K562 (cell line): ENCODE measurements around the gene GPR157.

ENCODE experiments used
- EZH2 ChIP-seq: IDR thresholded peaks from 2 replicates; pipeline ENCODE4 v1.6.1; 2012; ENCODE audit warnings: low read depth, mild to moderate bottlenecking, inconsistent platforms, low read length, borderline replicate concordance
- FOS ChIP-seq: IDR thresholded peaks from 3 replicates; pipeline ENCODE4 v1.6.1; 2011; ENCODE audit not compliant: insufficient read length; ENCODE audit errors: extremely low read depth
- FOXK1 ChIP-seq: sonication (generic); formaldehyde crosslinking; IDR thresholded peaks from 2 replicates; pipeline ENCODE4 v1.8.0; 2022; ENCODE audit warnings: missing genetic modification reagents, mild to moderate bottlenecking, borderline replicate concordance
- MCM7 ChIP-seq, 2 experiments: fragments of 450-650 bp; IDR thresholded peaks; 2 replicates each; pipeline ENCODE4 v1.6.1; 2016 to 2018
- MTF1 ChIP-seq: fragments of 250-450 bp; sonication (Bioruptor Pico); IDR thresholded peaks from 2 replicates; pipeline ENCODE4 v1.9.0; 2021; ENCODE audit warnings: moderate library complexity, mild to moderate bottlenecking, inconsistent platforms, borderline replicate concordance
- POLR2A ChIP-seq: fragments of 450-650 bp; conservative IDR thresholded peaks from 2 replicates; pipeline ENCODE4 v1.6.1; 2016
- POLR2AphosphoS5 ChIP-seq: IDR thresholded peaks from 2 replicates; pipeline ENCODE4 v1.6.1; 2011; ENCODE audit warnings: mild to moderate bottlenecking, low read depth, low read length, moderate library complexity; ENCODE audit not compliant: control insufficient read depth, insufficient read depth
- SIX5 ChIP-seq, 2 experiments: IDR thresholded peaks; 2 replicates each; pipeline ENCODE4 v1.6.1; 2011; ENCODE audit warnings: low read length in 2 of 2, borderline replicate concordance in 1 of 2, low read depth in 1 of 2, mild to moderate bottlenecking in 1 of 2, moderate library complexity in 1 of 2; ENCODE audit not compliant: insufficient read depth in 1 of 2
- TRIM24 ChIP-seq, 2 experiments: fragments of 450-650 bp; IDR thresholded peaks; 2 replicates each; pipeline ENCODE4 v1.6.1; 2016
- ZBTB7A ChIP-seq: IDR thresholded peaks from 2 replicates; pipeline ENCODE4 v1.6.1; 2011; ENCODE audit warnings: low read depth, mild to moderate bottlenecking, low read length, moderate library complexity, borderline replicate concordance; ENCODE audit not compliant: control insufficient read depth
- ZNF707 ChIP-seq: fragments of 250-450 bp; sonication (Bioruptor Pico); conservative IDR thresholded peaks from 2 replicates; pipeline ENCODE4 v1.8.0; 2022; ENCODE audit warnings: inconsistent platforms, mild to moderate bottlenecking, moderate library complexity
- ZNF79 ChIP-seq: fragments of 250-450 bp; sonication (Bioruptor Pico); IDR thresholded peaks from 2 replicates; pipeline ENCODE4 v1.4.0; 2020; ENCODE audit warnings: low read depth, mild to moderate bottlenecking, moderate library complexity

DNA sequence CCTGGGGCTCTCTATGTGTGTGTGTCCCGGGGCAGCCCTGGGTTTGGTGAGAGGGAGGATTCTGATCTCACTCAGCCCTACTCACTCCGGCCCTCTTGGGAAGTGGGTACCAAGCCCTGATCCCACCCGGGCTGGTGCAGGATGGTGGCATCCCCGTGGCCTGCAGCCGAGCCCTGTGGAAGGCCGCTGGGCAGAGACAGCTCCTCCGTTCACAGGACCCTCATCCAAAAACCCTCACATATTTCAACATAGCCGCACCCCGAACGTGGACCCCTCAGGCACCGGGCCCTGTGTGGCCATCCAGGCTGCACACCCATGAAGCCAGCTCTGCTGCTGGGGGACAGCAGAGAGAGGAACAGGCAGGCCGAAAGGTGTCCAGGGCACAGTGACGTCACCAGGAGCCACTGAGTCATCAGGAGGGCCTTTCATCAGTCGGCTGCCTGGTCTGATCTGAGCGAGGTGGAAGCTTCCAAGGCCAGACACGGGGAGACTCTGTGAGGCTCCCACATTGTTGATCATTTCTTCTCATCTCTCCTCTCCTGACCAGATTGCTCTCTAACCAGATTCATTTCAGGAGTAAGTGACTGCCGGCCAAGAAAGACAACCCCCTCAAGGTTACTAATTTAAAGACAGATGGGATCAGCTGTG is 16.2 kb upstream of the GPR157 start:
- no peak for TF ChIP-seq FOXK1
- no peak for TF ChIP-seq POLR2A
- no peak for TF ChIP-seq MCM7 (IDR thresholded peaks at IDR 0.05)
- no peak for TF ChIP-seq SIX5 (IDR thresholded peaks at IDR 0.05; ENCODE audit: borderline replicate concordance in 1 of 2, insufficient read depth in 1 of 2, low read depth in 1 of 2, low read length in 2 of 2)
- no peak for TF ChIP-seq EZH2
- TF ChIP-seq POLR2AphosphoS5 = no peak
- TF ChIP-seq ZBTB7A = no peak
- no peak for TF ChIP-seq ZNF707
- no peak for TF ChIP-seq TRIM24 (IDR thresholded peaks at IDR 0.05)
- no peak for TF ChIP-seq FOS
- TF ChIP-seq ZNF79 (CRISPR knock-in tag) = no peak
- no peak for TF ChIP-seq MTF1
